Peyer's patch (tissue), 4 donors: ENCODE measurements around the gene CAND2.

ENCODE experiments used
- CTCF ChIP-seq, 6 experiments: fragments of 450-650 bp in 4 of 6; fragments of 200-600 bp in 2 of 6; sonication (generic) in 1 of 6; IDR thresholded peaks; one replicate each; pipeline ENCODE4 v1.5.1; 2017 to 2019; ENCODE audit warnings: antibody characterized with exemption in 6 of 6, mild to moderate bottlenecking in 3 of 6, moderate library complexity in 1 of 6
- POLR2A ChIP-seq, 2 donors: fragments of 450-650 bp; IDR thresholded peaks; one replicate each; pipeline ENCODE4 v1.5.1; 2017; ENCODE audit warnings: antibody characterized with exemption in 2 of 2, mild to moderate bottlenecking in 2 of 2, moderate library complexity in 2 of 2

- TF ChIP-seq CTCF (IDR thresholded peaks at IDR 0.05) (no peak), POLR2A (IDR thresholded peaks at IDR 0.05) (no peak)
These were observed 2.8 kb upstream of the CAND2 start for GRCh38 chr3:12793701-12794100.
